Type B pancreatic cell (in vitro differentiated cells): ENCODE measurements around the gene AADACL3. TPM values are rescaled to one million over a fixed set of nuclear protein-coding genes. Genes with fewer than 3 reads are reported as not detected.
"Not testable (repeated sequence)": the region's sequence is repeated elsewhere in the genome, so short reads cannot be mapped to it uniquely, and the experiment has no call there.

Experiments used
- DNase-seq: peaks from one replicate; pipeline ENCODE4 v3.0.0; 2021; ENCODE audit warnings: mixed read lengths; ENCODE audit not compliant: unreplicated experiment; ENCODE audit errors: extremely low spot score
- H3K27ac Mint-ChIP-seq: 2 replicates; pipeline ENCODE4 v1.8.0; 2021; ENCODE audit warnings: mild to moderate bottlenecking, mixed read lengths
- H3K27me3 Mint-ChIP-seq: 2 replicates; pipeline ENCODE4 v1.8.0; 2021; ENCODE audit warnings: mixed read lengths
- H3K36me3 Mint-ChIP-seq: 2 replicates; pipeline ENCODE4 v1.8.0; 2021; ENCODE audit warnings: mixed read lengths
- H3K4me1 Mint-ChIP-seq: one replicate; pipeline ENCODE4 v1.8.0; 2021; ENCODE audit warnings: mixed read lengths; ENCODE audit not compliant: unreplicated experiment
- H3K4me3 Mint-ChIP-seq: 2 replicates; pipeline ENCODE4 v1.8.0; 2021; ENCODE audit warnings: mild to moderate bottlenecking, mixed read lengths
- H3K9me3 Mint-ChIP-seq: 2 replicates; pipeline ENCODE4 v1.8.0; 2021; ENCODE audit warnings: mixed read lengths
- total RNA-seq: library from RNA; stranded (reverse); gene quantifications from 2 replicates; pipeline ENCODE4 v1.2.1, GENCODE V29; 2021; ENCODE audit warnings: low replicate concordance
- TF ChIP-seq, protein P1 (sequence below): fragments of 200-600 bp; sonication (generic); conservative IDR thresholded peaks from 2 replicates; pipeline ENCODE4 v1.5.0; 2021; ENCODE audit warnings: antibody characterized with exemption, mild to moderate bottlenecking

Gene AADACL3
- total RNA-seq, 1 donor from 2014 or later = not detected

- no peaks in the 10 kb centered on the region for H3K4me1 Mint-ChIP-seq
- TF ChIP-seq, protein P1, sequence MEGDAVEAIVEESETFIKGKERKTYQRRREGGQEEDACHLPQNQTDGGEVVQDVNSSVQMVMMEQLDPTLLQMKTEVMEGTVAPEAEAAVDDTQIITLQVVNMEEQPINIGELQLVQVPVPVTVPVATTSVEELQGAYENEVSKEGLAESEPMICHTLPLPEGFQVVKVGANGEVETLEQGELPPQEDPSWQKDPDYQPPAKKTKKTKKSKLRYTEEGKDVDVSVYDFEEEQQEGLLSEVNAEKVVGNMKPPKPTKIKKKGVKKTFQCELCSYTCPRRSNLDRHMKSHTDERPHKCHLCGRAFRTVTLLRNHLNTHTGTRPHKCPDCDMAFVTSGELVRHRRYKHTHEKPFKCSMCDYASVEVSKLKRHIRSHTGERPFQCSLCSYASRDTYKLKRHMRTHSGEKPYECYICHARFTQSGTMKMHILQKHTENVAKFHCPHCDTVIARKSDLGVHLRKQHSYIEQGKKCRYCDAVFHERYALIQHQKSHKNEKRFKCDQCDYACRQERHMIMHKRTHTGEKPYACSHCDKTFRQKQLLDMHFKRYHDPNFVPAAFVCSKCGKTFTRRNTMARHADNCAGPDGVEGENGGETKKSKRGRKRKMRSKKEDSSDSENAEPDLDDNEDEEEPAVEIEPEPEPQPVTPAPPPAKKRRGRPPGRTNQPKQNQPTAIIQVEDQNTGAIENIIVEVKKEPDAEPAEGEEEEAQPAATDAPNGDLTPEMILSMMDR = no peak
- no peak overlapping the region for H3K27ac Mint-ChIP-seq
- H3K27me3 Mint-ChIP-seq = peaks cover 11% of the 10 kb centered on the region
- no peak for DNase-seq
- H3K9me3 Mint-ChIP-seq = no peaks in the 10 kb centered on the region
- no peak overlapping the region for H3K4me3 Mint-ChIP-seq
- no peaks in the 10 kb centered on the region for H3K36me3 Mint-ChIP-seq
These were observed 1.5 kb downstream of the AADACL3 start for GRCh38 chr1:12717301-12717838.

DNA sequence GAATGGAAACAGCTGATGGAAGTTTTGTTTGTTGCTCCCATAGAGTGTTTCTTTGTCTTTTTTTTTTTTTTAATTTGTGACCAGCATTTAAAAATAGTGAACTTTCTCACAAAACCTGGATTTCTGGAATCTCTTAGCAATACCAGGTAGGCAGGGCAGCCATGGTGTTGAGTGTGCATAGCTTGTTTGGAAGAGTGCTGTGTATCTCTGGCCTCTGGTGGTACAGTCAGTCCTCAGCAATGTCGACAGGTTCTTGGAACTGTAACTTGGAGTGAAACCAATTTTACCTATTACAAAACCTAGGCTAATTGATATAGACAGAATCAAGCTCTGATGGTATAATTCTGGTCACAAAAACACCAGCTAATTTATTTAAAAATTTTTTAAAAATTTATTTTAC is 6.7 kb downstream of the AADACL3 start:
- no peak for DNase-seq
- H3K27ac Mint-ChIP-seq = no peak overlapping the region
- H3K4me1 Mint-ChIP-seq = no peaks in the 10 kb centered on the region
- TF ChIP-seq, protein P1 = no peak
- H3K36me3 Mint-ChIP-seq = no peaks in the 10 kb centered on the region
- peaks cover 27% of the 10 kb centered on the region for H3K27me3 Mint-ChIP-seq
- H3K9me3 Mint-ChIP-seq = no peaks in the 10 kb centered on the region
- no peak overlapping the region for H3K4me3 Mint-ChIP-seq

DNA sequence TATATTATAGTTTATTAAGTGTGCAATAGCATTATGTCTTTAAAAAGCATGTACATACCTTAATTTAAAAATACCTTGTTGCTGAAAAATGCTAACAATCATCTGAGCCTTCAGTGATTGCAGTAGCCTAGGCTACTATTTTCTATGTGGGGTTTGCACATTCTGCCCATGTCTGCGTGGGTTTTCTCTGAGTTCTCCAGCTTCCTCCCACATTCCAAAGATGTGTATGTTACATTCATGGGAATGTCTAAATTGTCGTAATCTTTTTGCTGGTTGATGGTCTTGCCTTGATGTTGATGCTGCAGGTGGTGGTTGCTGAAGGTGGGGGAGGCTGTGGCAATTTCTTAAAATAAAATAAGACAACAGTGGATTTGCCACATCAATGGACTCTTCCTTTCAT is 12.5 kb downstream of the AADACL3 start:
- DNase-seq = no peak
- no peak overlapping the region for H3K27ac Mint-ChIP-seq
- H3K4me1 Mint-ChIP-seq = no peaks in the 10 kb centered on the region
- peaks cover 47% of the 10 kb centered on the region for H3K27me3 Mint-ChIP-seq
- no peaks in the 10 kb centered on the region for H3K36me3 Mint-ChIP-seq
- peaks cover 5% of the 10 kb centered on the region for H3K9me3 Mint-ChIP-seq
- TF ChIP-seq, protein P1 = no peak
- H3K4me3 Mint-ChIP-seq = no peak overlapping the region

GRCh38 chr1:12730156-12730555 is 14.2 kb downstream of the AADACL3 start:
- peaks cover 5% of the 10 kb centered on the region for H3K9me3 Mint-ChIP-seq
- no peaks in the 10 kb centered on the region for H3K4me1 Mint-ChIP-seq
- no peaks in the 10 kb centered on the region for H3K36me3 Mint-ChIP-seq
- H3K4me3 Mint-ChIP-seq = no peak overlapping the region
- DNase-seq = no peak
- H3K27me3 Mint-ChIP-seq = peaks cover 49% of the 10 kb centered on the region
- no peak overlapping the region for H3K27ac Mint-ChIP-seq
- TF ChIP-seq, protein P1 = no peak

- not testable (repeated sequence) for DNase-seq
These were observed 15.2 kb downstream of the AADACL3 start for GRCh38 chr1:12731084-12731483.

GRCh38 chr1:12734651-12735050 is 18.7 kb downstream of the AADACL3 start:
- no peak for DNase-seq
- H3K27ac Mint-ChIP-seq = no peak overlapping the region

More at GRCh38 chr1:12731084-12731483, 15.2 kb downstream of the AADACL3 start:
- not testable (repeated sequence) for H3K4me1 Mint-ChIP-seq, H3K36me3 Mint-ChIP-seq, H3K4me3 Mint-ChIP-seq, H3K27ac Mint-ChIP-seq, H3K9me3 Mint-ChIP-seq
- peaks cover 44% of the 10 kb centered on the region for H3K27me3 Mint-ChIP-seq

More at GRCh38 chr1:12734651-12735050, 18.7 kb downstream of the AADACL3 start:
- Mint-ChIP-seq H3K36me3 (no peaks in the 10 kb centered on the region), H3K27me3 (peaks cover 39% of the 10 kb centered on the region), H3K4me3 (no peak overlapping the region), H3K9me3 (peaks cover 5% of the 10 kb centered on the region), H3K4me1 (no peaks in the 10 kb centered on the region)
- TF ChIP-seq, protein P1 = no peak
